Right lobe of liver (tissue), 6 donors: ENCODE measurements around the gene CDH15. TPM values are rescaled to one million over a fixed set of nuclear protein-coding genes. Genes with fewer than 3 reads are reported as not detected.

Experiments used
- ATAC-seq, 4 donors: fragments of 200-7000 bp; cut with Tn5 transposase; one replicate each; pipeline ENCODE4 v1.9.1; 2020; ENCODE audit warnings: mild to moderate bottlenecking in 4 of 4, moderate library complexity in 4 of 4
- DNase-seq, 3 donors: peaks; one replicate each; pipeline ENCODE4 v3.0.0-alpha.2; 2020
- H3K27ac ChIP-seq, 3 donors: fragments of 200-600 bp; one replicate each; pipeline ENCODE4 v1.8.0; 2022
- H3K27me3 ChIP-seq, 2 donors: fragments of 200-600 bp; one replicate each; pipeline ENCODE4 v1.8.0; 2022
- H3K36me3 ChIP-seq, 4 donors: fragments of 200-600 bp; sonication (generic) in 1 of 4; one replicate each; pipeline versions ENCODE4 v1.5.1 to v1.8.0; 2017 to 2022; ENCODE audit warnings: control low read depth in 1 of 4
- H3K4me1 ChIP-seq, 4 donors: fragments of 200-600 bp; sonication (generic) in 1 of 4; one replicate each; pipeline versions ENCODE4 v1.5.1 to v1.8.0; 2017 to 2022; ENCODE audit warnings: control low read depth in 1 of 4
- H3K4me3 ChIP-seq, 3 donors: fragments of 200-600 bp; one replicate each; pipeline ENCODE4 v1.8.0; 2022
- H3K9me3 ChIP-seq, 4 donors: fragments of 200-600 bp; sonication (generic) in 1 of 4; one replicate each; pipeline versions ENCODE4 v1.5.1 to v1.8.0; 2017 to 2022; ENCODE audit warnings: control low read depth in 1 of 4
- POLR2A ChIP-seq: fragments of 450-650 bp; IDR thresholded peaks from one replicate; pipeline ENCODE4 v1.6.1; 2017; ENCODE audit warnings: antibody characterized with exemption, mild to moderate bottlenecking
- WGBS: methylation state at CpG from one replicate; pipeline ENCODE4 v1.1.6; 2018; ENCODE audit warnings: low coverage, low lambda C conversion rate; ENCODE audit not compliant: insufficient coverage; ENCODE audit errors: missing lambda C conversion rate; 5-methylcytosine and 5-hydroxymethylcytosine counted together
- intact Hi-C, 2 donors: fragments of 100-400 bp; cut with DNase I; formaldehyde crosslinking; loops; one replicate each; pipeline versions ENCODE4 v1.11.2 to v1.14.1; 2022
- total RNA-seq, 6 experiments: library from RNA; depleted of rRNA in 2 of 6; stranded (reverse); fragments of >200 nt in 2 of 6; fragmentation: NEBNext Ultra II Directional in 3 of 6; extraction: Animal tissue kit (Norgen Biotek cat#: 25700) in 3 of 6; gene quantifications; one replicate each; pipeline versions ENCODE4 v1.1.0 to v1.2.4, GENCODE V29; 2016 to 2023
- TF ChIP-seq, protein P1 (sequence below), 4 donors: fragments of 200-600 bp in 3 of 4; fragments of 450-650 bp in 1 of 4; IDR thresholded peaks; one replicate each; pipeline versions ENCODE4 v1.5.1 to v1.8.0; 2016 to 2022; ENCODE audit warnings: antibody characterized with exemption in 4 of 4, mild to moderate bottlenecking in 2 of 4
- donor health status: DM: no; HTN: yes; CAD: no.
- donor health status: DM: no; HTN: no; CAD: no.
- donor health status: DM: no; HTN: no; CAD: no.
- donor health status: DM: no; HTN: yes; CAD: no.
- donor health status: DM: no; HTN: yes; CAD: no.

CDH15 gene
- total RNA-seq, 6 experiments from 2014 or later, result 0.12 to 3.3 (median 0.15) TPM; not detected in 1

DNA sequence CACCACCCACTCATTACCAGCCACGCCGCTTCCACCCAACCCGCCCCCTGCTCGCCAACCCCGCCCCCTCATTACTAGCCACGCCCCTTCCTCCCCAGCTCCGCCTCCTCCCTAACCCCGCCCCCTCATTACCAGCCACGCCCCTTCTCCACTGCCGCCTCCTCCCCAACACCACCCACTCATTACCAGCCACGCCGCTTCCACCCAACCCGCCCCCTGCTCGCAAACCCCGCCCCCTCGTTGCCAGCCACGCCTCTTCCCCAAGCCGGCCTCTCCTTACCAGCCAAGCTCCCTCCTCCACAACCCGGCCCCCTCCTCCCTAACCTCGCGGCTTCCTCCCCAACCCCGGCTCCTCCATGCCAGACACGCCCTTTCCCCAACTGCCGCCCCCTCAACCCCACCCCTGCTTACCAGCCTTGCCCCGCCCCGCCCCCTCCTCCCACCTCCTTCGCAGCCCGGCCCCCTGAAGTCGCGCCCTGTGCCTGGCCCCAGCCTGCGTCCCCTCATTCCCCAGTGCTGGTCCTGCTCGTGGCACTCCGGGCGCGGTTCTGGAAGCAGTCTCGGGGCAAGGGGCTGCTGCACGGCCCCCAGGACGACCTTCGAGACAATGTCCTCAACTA is 21.5 kb downstream of the CDH15 start:
- intact Hi-C loops, result no loop called here
- no peak overlapping the region for H3K4me3 ChIP-seq
- H3K27ac ChIP-seq, result no peak overlapping the region
- no peaks in the 10 kb centered on the region for H3K4me1 ChIP-seq
- H3K36me3 ChIP-seq, result no peaks in the 10 kb centered on the region
- TF ChIP-seq, protein P1, sequence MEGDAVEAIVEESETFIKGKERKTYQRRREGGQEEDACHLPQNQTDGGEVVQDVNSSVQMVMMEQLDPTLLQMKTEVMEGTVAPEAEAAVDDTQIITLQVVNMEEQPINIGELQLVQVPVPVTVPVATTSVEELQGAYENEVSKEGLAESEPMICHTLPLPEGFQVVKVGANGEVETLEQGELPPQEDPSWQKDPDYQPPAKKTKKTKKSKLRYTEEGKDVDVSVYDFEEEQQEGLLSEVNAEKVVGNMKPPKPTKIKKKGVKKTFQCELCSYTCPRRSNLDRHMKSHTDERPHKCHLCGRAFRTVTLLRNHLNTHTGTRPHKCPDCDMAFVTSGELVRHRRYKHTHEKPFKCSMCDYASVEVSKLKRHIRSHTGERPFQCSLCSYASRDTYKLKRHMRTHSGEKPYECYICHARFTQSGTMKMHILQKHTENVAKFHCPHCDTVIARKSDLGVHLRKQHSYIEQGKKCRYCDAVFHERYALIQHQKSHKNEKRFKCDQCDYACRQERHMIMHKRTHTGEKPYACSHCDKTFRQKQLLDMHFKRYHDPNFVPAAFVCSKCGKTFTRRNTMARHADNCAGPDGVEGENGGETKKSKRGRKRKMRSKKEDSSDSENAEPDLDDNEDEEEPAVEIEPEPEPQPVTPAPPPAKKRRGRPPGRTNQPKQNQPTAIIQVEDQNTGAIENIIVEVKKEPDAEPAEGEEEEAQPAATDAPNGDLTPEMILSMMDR (IDR thresholded peaks at IDR 0.05), result no peak
- TF ChIP-seq POLR2A, result no peak
- no peaks in the 10 kb centered on the region for H3K9me3 ChIP-seq
- 14% methylated on average over 36 of the region's 39 CpGs for WGBS
- H3K27me3 ChIP-seq, result no peaks in the 10 kb centered on the region
- DNase-seq (peak; percentile 52 to 79 (median 77)), ATAC-seq (peak; percentile 61 to 74 (median 69))

- intact Hi-C loops, result no loop called here
- Histone ChIP-seq H3K27me3 (no peaks in the 10 kb centered on the region), H3K4me3 (no peak overlapping the region), H3K9me3 (no peaks in the 10 kb centered on the region), H3K4me1 (no peaks in the 10 kb centered on the region), H3K36me3 (no peaks in the 10 kb centered on the region), H3K27ac (no peak overlapping the region)
- DNase-seq, result peak in 2 of 3 donors; percentile 50 to 56
- ATAC-seq, result no peak
- TF ChIP-seq, protein P1 (IDR thresholded peaks at IDR 0.05), result no peak
- no peak for TF ChIP-seq POLR2A
- WGBS, result 82% methylated on average over 13 of the region's 38 CpGs
Observed at GRCh38 chr16:89193576-89194293, 22.2 kb downstream of the CDH15 start.

- TF ChIP-seq POLR2A, result no peak
- TF ChIP-seq, protein P1 (IDR thresholded peaks at IDR 0.05), result no peak
- Histone ChIP-seq H3K4me3 (no peak overlapping the region), H3K27ac (no peak overlapping the region), H3K36me3 (no peaks in the 10 kb centered on the region), H3K9me3 (no peaks in the 10 kb centered on the region), H3K27me3 (no peaks in the 10 kb centered on the region), H3K4me1 (no peaks in the 10 kb centered on the region)
- ATAC-seq (no peak), DNase-seq (peak in 2 of 3 donors; percentile 16 to 53)
- intact Hi-C loops, result no loop called here
- WGBS, result no CpG with 5 or more reads among the region's 45 CpGs
Observed at GRCh38 chr16:89194340-89195311, 23.1 kb downstream of the CDH15 start.

DNA sequence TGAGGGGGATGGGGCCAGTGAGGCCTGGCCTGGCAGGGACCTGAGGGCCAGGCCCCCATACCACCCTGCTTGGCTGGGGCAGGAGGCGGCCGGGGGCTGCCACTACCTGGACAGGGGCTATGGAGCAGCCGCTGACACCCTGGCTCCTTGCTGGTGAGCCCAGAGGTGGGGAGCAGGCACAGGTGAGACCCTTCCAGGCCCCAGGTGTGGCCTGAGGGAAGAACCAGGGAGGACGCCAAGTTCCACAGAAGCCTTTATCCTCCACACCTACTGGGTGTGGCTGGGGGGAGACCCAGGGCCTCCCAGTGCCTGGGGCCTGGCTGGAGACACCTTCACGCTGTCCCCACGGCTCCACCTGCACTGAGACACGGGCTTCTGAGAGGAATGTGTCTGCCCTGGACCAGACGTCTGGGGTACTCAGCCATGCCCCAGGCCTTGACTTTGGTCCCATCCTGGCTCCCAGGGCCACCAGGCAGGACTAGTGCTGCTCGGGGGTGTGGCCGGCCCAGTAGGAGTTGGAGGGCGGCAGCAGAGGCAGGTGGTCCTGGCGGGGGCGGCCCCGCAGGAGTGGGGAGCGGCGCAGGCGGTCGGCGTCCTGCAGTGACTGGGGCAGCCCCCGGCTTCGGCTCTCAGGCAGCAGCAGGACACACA is 24.1 kb downstream of the CDH15 start:
- intact Hi-C loops, result no loop called here
- ATAC-seq (no peak), DNase-seq (peak in 1 of 3 donors; percentile 19)
- WGBS, result 100% methylated on average over 1 of the region's 21 CpGs
- TF ChIP-seq, protein P1 (IDR thresholded peaks at IDR 0.05), result no peak
- TF ChIP-seq POLR2A, result no peak
- H3K36me3 ChIP-seq, result no peaks in the 10 kb centered on the region
- H3K27ac ChIP-seq, result no peak overlapping the region
- H3K9me3 ChIP-seq, result no peaks in the 10 kb centered on the region
- no peaks in the 10 kb centered on the region for H3K27me3 ChIP-seq
- H3K4me1 ChIP-seq, result peaks cover 0 to under 1% (median 0%) of the 10 kb centered on the region in 4 donors
- H3K4me3 ChIP-seq, result no peak overlapping the region
